Mesothelial cell of epicardium (in vitro differentiated cells): ENCODE measurements around the gene IL1RL2. TPM values are rescaled to one million over a fixed set of nuclear protein-coding genes. Genes with fewer than 3 reads are reported as not detected.

Experiments
- DNase-seq, 2 experiments: peaks; one replicate each; pipeline ENCODE4 v3.0.0; 2021; ENCODE audit warnings: low spot score in 2 of 2; ENCODE audit not compliant: unreplicated experiment in 2 of 2
- H3K27ac Mint-ChIP-seq: 2 replicates; pipeline ENCODE4 v1.8.0; 2021; ENCODE audit warnings: mixed read lengths
- H3K27me3 Mint-ChIP-seq: 2 replicates; pipeline ENCODE4 v1.8.0; 2021; ENCODE audit warnings: low read depth, mixed read lengths
- H3K36me3 Mint-ChIP-seq: 2 replicates; pipeline ENCODE4 v1.8.0; 2021; ENCODE audit warnings: mixed read lengths
- H3K4me1 Mint-ChIP-seq: 2 replicates; pipeline ENCODE4 v1.8.0; 2021; ENCODE audit warnings: mixed read lengths
- H3K4me3 Mint-ChIP-seq: 2 replicates; pipeline ENCODE4 v1.8.0; 2021; ENCODE audit warnings: mild to moderate bottlenecking, moderate library complexity, mixed read lengths
- H3K9me3 Mint-ChIP-seq: 2 replicates; pipeline ENCODE4 v1.8.0; 2021; ENCODE audit warnings: mixed read lengths
- CTCF ChIP-seq: fragments of 200-600 bp; sonication (generic); IDR thresholded peaks from one replicate; pipeline ENCODE4 v1.5.0; 2021; ENCODE audit warnings: antibody characterized with exemption; ENCODE audit not compliant: unreplicated experiment
- total RNA-seq: library from RNA; stranded (reverse); gene quantifications from 3 replicates; pipeline ENCODE4 v1.2.1, GENCODE V29; 2021

IL1RL2 gene
- total RNA-seq, 1 donor from 2014 or later: not detected

GRCh38 chr2:102258386-102259074 lies 71.7 kb downstream of the IL1RL2 start:
- H3K9me3 Mint-ChIP-seq: no peaks in the 10 kb centered on the region
- no peaks in the 10 kb centered on the region for H3K36me3 Mint-ChIP-seq
- TF ChIP-seq CTCF: no peak
- no peak overlapping the region for H3K27ac Mint-ChIP-seq
- peaks cover 6% of the 10 kb centered on the region for H3K27me3 Mint-ChIP-seq
- H3K4me3 Mint-ChIP-seq: no peak overlapping the region
- no peak for DNase-seq
- peaks cover 2% of the 10 kb centered on the region for H3K4me1 Mint-ChIP-seq

- no peaks in the 10 kb centered on the region for H3K4me1 Mint-ChIP-seq
- no peak for TF ChIP-seq CTCF
- H3K27me3 Mint-ChIP-seq: peaks cover 4% of the 10 kb centered on the region
Observed at GRCh38 chr2:102261467-102262135, 74.8 kb downstream of the IL1RL2 start.

DNA sequence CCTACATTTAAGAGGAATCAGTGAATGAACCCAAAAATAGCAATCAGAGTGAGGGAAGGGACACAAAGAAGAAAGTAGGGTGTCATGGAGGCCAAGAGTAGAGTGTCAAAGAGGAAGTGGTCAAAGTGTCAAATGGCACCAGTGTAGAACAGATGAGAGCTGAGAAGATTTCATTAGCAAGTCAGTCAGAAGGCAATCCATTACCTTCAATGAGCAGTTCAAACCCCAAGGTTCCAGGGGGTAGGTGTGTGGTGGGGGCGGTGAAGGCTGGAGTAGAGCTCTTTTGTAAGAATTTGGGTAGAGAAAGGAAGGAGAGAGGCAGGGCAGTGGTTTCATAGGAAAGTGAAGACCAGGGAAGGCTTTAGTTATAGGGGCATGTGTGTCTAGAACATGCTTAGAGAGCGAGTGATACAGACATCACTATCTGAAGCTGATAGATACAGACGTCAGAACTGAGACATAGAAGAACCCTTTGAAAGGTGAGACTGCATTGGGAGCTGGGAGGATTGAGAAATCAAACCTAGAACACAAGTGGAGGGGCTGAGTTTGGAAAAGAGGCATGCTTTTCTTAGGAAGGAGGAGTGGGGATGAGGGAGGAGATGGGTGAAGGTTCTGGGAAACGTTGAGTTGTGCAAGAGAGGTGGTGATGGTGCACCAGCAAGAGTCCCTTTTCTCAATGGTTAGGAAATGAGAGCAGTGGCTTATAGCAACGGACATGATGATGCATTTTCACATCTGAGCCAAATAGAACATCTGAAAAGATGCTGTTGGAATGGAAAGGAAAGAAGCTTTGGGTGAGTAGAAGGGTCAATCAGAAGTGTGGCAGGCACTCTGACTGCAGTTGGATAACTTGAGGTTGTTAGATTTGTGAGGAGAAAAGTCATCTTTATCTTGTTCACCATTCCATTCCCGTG lies 75.7 kb downstream of the IL1RL2 start:
- no peak for DNase-seq
- H3K36me3 Mint-ChIP-seq: no peaks in the 10 kb centered on the region
- no peaks in the 10 kb centered on the region for H3K4me1 Mint-ChIP-seq
- H3K27ac Mint-ChIP-seq: no peak overlapping the region
- H3K27me3 Mint-ChIP-seq: peaks cover 4% of the 10 kb centered on the region
- H3K9me3 Mint-ChIP-seq: no peaks in the 10 kb centered on the region
- H3K4me3 Mint-ChIP-seq: no peak overlapping the region
- TF ChIP-seq CTCF: no peak

More at GRCh38 chr2:102261467-102262135, 74.8 kb downstream of the IL1RL2 start:
- H3K27ac Mint-ChIP-seq: no peak overlapping the region
- no peak overlapping the region for H3K4me3 Mint-ChIP-seq
- H3K9me3 Mint-ChIP-seq: no peaks in the 10 kb centered on the region
- no peaks in the 10 kb centered on the region for H3K36me3 Mint-ChIP-seq
- DNase-seq: no peak

DNA sequence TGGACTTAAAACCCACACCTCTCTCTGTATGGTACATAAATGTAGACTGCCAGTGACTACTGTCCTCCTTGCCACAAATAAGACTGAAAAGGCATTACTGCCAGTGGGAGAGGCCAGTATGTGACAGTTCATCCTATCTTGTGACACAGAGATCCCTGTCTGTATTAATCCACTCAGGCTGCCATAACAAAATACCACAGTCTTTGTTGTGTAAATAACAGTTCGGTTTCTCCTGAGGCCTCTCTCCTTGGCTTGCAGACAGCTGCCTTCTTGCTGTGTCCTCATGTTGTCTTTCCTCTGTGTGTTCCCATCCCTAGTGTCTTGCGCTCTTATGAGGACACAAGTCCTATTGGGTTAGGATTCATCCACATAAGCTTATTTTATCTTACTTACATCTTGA lies 78.1 kb downstream of the IL1RL2 start:
- Mint-ChIP-seq H3K27me3 (no peaks in the 10 kb centered on the region), H3K36me3 (no peaks in the 10 kb centered on the region), H3K9me3 (no peaks in the 10 kb centered on the region), H3K27ac (no peak overlapping the region), H3K4me1 (peaks cover 4% of the 10 kb centered on the region), H3K4me3 (no peak overlapping the region)
- TF ChIP-seq CTCF: no peak
- DNase-seq: no peak

DNA sequence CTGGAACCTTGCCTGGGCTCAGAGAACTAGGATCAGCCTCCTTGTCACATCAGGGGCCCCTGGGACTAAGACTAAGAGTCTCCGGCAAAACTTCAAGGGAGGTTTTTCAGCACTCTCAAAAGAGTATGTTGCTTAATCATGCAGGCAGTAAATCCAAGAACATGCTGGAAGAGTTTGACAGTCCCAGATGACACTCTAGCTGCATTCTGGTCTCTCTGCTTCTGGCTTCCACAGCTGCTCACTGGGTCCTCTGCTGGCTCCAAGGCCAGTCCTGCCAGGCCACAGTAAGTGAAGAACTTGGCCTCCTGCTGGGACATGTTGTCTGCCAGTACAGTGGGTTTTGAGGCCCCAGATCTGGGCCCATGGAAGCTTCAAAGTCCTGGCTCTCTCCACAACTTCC lies 79.4 kb downstream of the IL1RL2 start:
- Mint-ChIP-seq H3K27me3 (no peaks in the 10 kb centered on the region), H3K4me1 (peaks cover 5% of the 10 kb centered on the region), H3K4me3 (no peak overlapping the region), H3K36me3 (no peaks in the 10 kb centered on the region), H3K9me3 (no peaks in the 10 kb centered on the region), H3K27ac (no peak overlapping the region)
- TF ChIP-seq CTCF: no peak
- no peak for DNase-seq
